PC-9 (cell line): ENCODE results near the gene IFNA10. TPM values are rescaled to one million over a fixed set of nuclear protein-coding genes. Genes with fewer than 3 reads are reported as not detected.
"Not testable (repeated sequence)": the region's sequence is repeated elsewhere in the genome, so short reads cannot be mapped to it uniquely, and the experiment has no call there.

Experiments
- BruUV-seq: library from RNA; stranded (reverse); fragments of 400-500 nt; replicated peaks from 2 replicates; lab custom pipeline; 2021; lab: Mats Ljungman, UMichigan
- CTCF ChIA-PET: fragments of 300-600 bp; sonication (Branson Sonifier 250); formaldehyde crosslinking; loops from one replicate; lab custom pipeline; 2022; ENCODE audit warnings: antibody characterized with exemption; lab: Charles Lee
- POLR2A ChIA-PET: fragments of 300-600 bp; sonication (Branson Sonifier 250); formaldehyde crosslinking; loops from one replicate; lab custom pipeline; 2022; ENCODE audit warnings: antibody characterized with exemption; ENCODE audit not compliant: unreplicated experiment; lab: Charles Lee
- DNase-seq, 2 experiments: peaks; one replicate each; pipeline versions ENCODE4 v3.0.0 to v3.0.0-alpha.2; 2015 to 2022; ENCODE audit warnings: mixed read lengths in 1 of 2
- H2AFZ ChIP-seq: fragments of 200-600 bp; sonication (generic); 2 replicates; pipeline ENCODE4 v1.8.1; 2017; ENCODE audit warnings: antibody characterized with exemption
- H3F3A ChIP-seq: fragments of 200-600 bp; sonication (generic); 2 replicates; pipeline ENCODE4 v1.8.1; 2017; ENCODE audit warnings: antibody characterized with exemption, mild to moderate bottlenecking, low read depth; ENCODE audit not compliant: insufficient read depth
- H3K27ac ChIP-seq: fragments of 200-600 bp; sonication (generic); 2 replicates; pipeline ENCODE4 v1.6.1; 2016; ENCODE audit warnings: mixed run types
- H3K27me3 ChIP-seq: fragments of 200-600 bp; sonication (generic); 2 replicates; pipeline ENCODE4 v1.6.1; 2016; ENCODE audit warnings: low read depth, mixed run types; ENCODE audit not compliant: insufficient read depth
- H3K36me3 ChIP-seq: fragments of 200-600 bp; sonication (generic); 2 replicates; pipeline ENCODE4 v1.6.1; 2016; ENCODE audit warnings: low read depth, mixed run types
- H3K4me1 ChIP-seq: fragments of 200-600 bp; sonication (generic); replicated peaks from 2 replicates; pipeline ENCODE4 v1.6.1; 2016; ENCODE audit warnings: mixed run types; ENCODE audit not compliant: insufficient read depth
- H3K4me2 ChIP-seq: fragments of 200-600 bp; sonication (generic); 2 replicates; pipeline ENCODE4 v1.6.1; 2017; ENCODE audit warnings: mixed run types
- H3K4me3 ChIP-seq: fragments of 200-600 bp; sonication (generic); 2 replicates; pipeline ENCODE4 v1.6.1; 2016; ENCODE audit warnings: mixed run types
- H3K79me2 ChIP-seq: fragments of 200-600 bp; sonication (generic); 2 replicates; pipeline ENCODE4 v1.6.1; 2017; ENCODE audit warnings: low read depth, mixed run types
- H3K9me2 ChIP-seq: fragments of 200-600 bp; sonication (generic); 2 replicates; pipeline ENCODE4 v1.8.1; 2017; ENCODE audit warnings: mild to moderate bottlenecking; ENCODE audit not compliant: insufficient read depth
- H3K9me3 ChIP-seq: fragments of 200-600 bp; sonication (generic); 2 replicates; pipeline ENCODE4 v1.8.1; 2016; ENCODE audit warnings: low read depth; ENCODE audit not compliant: insufficient read depth
- H4K20me1 ChIP-seq: fragments of 200-600 bp; sonication (generic); 2 replicates; pipeline ENCODE4 v1.8.1; 2017; ENCODE audit not compliant: insufficient read depth
- EZH2 ChIP-seq: fragments of 200-600 bp; sonication (generic); IDR thresholded peaks from 2 replicates; pipeline ENCODE4 v1.8.0; 2017; ENCODE audit warnings: antibody characterized with exemption, low read depth
- intact Hi-C: fragments of 100-400 bp; cut with micrococcal nuclease; formaldehyde crosslinking; loops from one replicate; pipeline ENCODE4 v1.10.0; 2022; ENCODE audit not compliant: unreplicated experiment
- total RNA-seq: library from RNA; stranded (reverse); gene quantifications from 2 replicates; pipeline ENCODE4 v1.2.3, GENCODE V29; 2021
- TF ChIP-seq, protein P1 (sequence below): fragments of 200-600 bp; sonication (generic); conservative IDR thresholded peaks from 2 replicates; pipeline ENCODE4 v1.6.1; 2017; ENCODE audit warnings: mixed run types, antibody characterized with exemption, mild to moderate bottlenecking, moderate library complexity

IFNA10 gene
- total RNA-seq, 1 experiment from 2014 or later: not detected

DNA sequence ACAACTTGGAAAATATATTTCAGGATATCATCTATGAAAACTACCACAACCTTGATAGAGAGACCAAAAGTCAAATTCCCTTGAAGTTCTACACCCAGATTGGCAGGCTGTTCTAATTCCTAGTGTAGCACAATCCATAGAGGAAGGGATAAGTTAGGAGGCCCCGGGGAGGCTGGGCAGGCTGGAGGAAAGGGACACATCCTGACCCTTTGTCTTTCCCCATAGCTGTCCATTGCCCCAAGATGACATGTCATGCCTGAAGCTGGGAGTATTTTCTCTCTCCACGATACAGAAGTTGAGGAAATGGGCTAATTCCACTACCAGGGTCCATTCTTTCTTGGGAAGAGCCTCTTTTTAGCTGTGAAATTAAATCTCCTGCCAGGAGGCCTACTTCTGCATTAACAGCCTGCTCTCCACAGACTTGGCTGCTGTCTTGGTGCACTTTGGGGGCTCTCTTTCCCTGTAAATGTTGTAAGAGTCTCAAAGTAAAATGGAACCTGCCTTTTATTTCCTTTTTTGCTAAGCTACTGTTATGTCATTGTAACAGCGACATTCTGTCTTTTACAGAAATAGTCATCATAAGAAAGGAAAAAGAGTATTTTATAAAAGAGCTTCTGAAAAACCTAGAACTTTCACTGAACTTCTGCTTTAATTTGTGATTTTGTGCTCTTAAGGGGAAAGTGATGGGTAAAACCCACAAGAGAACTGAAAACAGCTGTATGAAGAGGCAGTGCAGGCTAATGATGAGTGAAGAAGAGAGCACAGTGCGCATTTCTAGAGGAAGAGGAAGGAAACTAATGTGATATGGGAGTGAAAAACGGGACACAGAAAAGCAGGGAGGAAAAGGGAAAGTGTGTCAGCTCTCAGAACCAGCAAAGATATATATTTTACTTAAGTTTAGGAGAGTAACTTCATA is 6.7 kb upstream of the IFNA10 start:
- H3K36me3 ChIP-seq, H3K4me2 ChIP-seq, H3K9me3 ChIP-seq, H3K4me1 ChIP-seq, intact Hi-C loops, BruUV-seq, H3F3A ChIP-seq, H3K4me3 ChIP-seq, H3K79me2 ChIP-seq, H3K9me2 ChIP-seq, H4K20me1 ChIP-seq, H3K27ac ChIP-seq, H2AFZ ChIP-seq, DNase-seq, H3K27me3 ChIP-seq, POLR2A ChIA-PET: not testable (repeated sequence)
- CTCF ChIA-PET: interaction anchor here (0.6 to 1.2 kb wide), 2 partner anchors 106 to 915 kb away, joined by 3 read pairs; no protein-coding TSS in a partner anchor
- TF ChIP-seq, protein P1, sequence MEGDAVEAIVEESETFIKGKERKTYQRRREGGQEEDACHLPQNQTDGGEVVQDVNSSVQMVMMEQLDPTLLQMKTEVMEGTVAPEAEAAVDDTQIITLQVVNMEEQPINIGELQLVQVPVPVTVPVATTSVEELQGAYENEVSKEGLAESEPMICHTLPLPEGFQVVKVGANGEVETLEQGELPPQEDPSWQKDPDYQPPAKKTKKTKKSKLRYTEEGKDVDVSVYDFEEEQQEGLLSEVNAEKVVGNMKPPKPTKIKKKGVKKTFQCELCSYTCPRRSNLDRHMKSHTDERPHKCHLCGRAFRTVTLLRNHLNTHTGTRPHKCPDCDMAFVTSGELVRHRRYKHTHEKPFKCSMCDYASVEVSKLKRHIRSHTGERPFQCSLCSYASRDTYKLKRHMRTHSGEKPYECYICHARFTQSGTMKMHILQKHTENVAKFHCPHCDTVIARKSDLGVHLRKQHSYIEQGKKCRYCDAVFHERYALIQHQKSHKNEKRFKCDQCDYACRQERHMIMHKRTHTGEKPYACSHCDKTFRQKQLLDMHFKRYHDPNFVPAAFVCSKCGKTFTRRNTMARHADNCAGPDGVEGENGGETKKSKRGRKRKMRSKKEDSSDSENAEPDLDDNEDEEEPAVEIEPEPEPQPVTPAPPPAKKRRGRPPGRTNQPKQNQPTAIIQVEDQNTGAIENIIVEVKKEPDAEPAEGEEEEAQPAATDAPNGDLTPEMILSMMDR: peak; percentile 46; the same call in 1 of the 2 replicates

DNA sequence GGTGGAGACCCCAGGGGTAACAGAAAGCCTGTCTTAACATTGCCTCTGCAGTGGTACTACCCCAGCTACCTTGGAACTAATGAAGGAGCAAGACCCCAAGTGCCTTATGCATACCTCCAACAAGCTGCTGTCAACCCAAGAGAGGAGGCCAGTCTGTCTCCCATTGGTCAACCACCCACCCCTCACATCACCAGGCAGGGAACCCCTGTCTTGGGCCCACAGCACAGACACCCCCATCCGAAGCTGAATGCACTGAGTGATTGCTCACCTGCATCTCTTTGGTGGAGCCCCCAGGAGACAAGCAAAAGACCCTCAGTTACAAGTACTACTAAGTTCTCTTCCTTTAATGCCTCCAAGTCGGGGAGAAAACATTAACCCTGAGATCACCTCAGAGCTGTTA is 5.2 kb upstream of the IFNA10 start:
- H3K79me2 ChIP-seq, H3K9me2 ChIP-seq, intact Hi-C loops, H3K27me3 ChIP-seq, H3K4me3 ChIP-seq, H3K36me3 ChIP-seq, DNase-seq, H3K9me3 ChIP-seq, H2AFZ ChIP-seq, POLR2A ChIA-PET, H3K27ac ChIP-seq, H3F3A ChIP-seq, H4K20me1 ChIP-seq, BruUV-seq, H3K4me1 ChIP-seq, H3K4me2 ChIP-seq: not testable (repeated sequence)
- CTCF ChIA-PET: interaction anchor here (0.6 kb wide), 1 partner anchor 906 kb away, joined by 5 read pairs; no protein-coding TSS in a partner anchor

DNA sequence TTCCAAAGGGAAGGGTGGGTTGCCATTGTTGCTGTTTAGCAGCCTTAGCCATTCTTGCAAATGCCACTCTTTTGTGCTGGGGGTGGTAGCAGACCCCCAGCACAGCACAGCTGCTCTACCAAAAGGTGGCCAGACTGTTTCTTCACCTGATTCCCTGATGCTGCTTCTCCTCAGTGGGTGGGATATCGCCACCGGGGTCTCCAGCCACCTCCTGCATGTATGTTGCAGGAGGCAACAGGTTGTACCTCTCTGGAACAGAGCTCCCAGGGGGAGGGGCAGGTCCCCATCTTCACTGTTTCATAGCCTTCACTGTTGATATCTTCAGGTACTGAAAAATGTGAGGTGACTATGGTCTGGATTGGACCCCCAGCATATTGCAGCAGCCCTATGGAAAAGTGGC is 3.8 kb upstream of the IFNA10 start:
- H3F3A ChIP-seq, BruUV-seq, H4K20me1 ChIP-seq, H3K27ac ChIP-seq, H3K4me1 ChIP-seq, H3K36me3 ChIP-seq, H3K79me2 ChIP-seq, H3K4me2 ChIP-seq, H2AFZ ChIP-seq, DNase-seq, H3K9me3 ChIP-seq, H3K4me3 ChIP-seq, H3K27me3 ChIP-seq, H3K9me2 ChIP-seq, POLR2A ChIA-PET, CTCF ChIA-PET, intact Hi-C loops: not testable (repeated sequence)

DNA sequence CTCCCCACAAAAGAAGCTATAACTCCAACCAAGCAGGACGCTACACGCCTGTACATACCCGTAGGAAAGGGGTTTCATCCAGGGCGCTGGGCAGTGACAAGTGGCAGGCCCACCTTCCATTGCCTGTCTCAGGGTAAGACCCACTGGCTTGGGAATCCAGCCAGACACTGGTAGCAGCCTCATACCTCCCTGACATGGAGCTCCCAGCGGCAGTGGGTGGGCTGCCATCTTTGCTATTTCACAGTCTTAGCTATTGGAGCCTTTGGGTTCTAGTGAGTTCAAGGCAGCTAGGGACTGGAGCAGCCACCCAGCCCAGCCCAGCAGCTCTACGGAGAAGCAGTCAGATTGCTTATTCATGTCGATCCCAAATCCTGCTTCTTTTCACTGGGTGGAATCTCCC is 3.4 kb upstream of the IFNA10 start:
- BruUV-seq: no TSS peak
- no peaks in the 10 kb centered on the region for H3K4me1 ChIP-seq
- H3K9me3 ChIP-seq: no peaks in the 10 kb centered on the region
- H3K4me3 ChIP-seq: no peak overlapping the region
- POLR2A ChIA-PET: no interaction called here
- no peaks in the 10 kb centered on the region for H3F3A ChIP-seq
- no peaks in the 10 kb centered on the region for H4K20me1 ChIP-seq
- no peaks in the 10 kb centered on the region for H3K79me2 ChIP-seq
- intact Hi-C loops: no loop called here
- DNase-seq: no peak
- H3K27ac ChIP-seq: no peak overlapping the region
- no peaks in the 10 kb centered on the region for H3K36me3 ChIP-seq
- H3K4me2 ChIP-seq: no peak overlapping the region
- no peak overlapping the region for H2AFZ ChIP-seq
- TF ChIP-seq, protein P1: no peak
- TF ChIP-seq EZH2: no peak
- CTCF ChIA-PET: no interaction called here
- H3K9me2 ChIP-seq: no peaks in the 10 kb centered on the region
- H3K27me3 ChIP-seq: no peaks in the 10 kb centered on the region
